ENCODE measurements around the gene OR52E1.

OR52E1 gene

DNA sequence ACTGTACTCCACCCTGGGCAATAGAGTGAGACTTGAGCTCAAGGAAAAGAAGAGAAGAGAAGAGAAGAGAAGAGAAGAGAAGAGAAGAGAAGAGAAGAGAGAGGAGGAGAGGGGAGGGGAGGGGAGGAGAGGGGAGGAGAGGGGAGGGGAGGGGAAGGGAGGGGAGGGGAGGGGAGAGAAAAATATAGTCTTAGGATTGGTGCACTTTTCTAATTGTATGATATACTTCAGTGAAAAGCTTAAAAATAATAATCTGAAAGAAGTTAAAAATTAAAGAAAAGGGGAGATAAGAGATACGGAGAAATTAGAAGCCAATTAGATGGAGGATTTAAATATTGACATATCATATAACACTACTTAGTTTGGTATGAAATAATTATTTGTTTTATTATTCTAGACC, 49.5 kb downstream of the OR52E1 start:
- DNase-seq, result no peak
